Neural progenitor cell (in vitro differentiated cells): Measurements from ENCODE around the gene SUPT4H1.

Source experiments
- CTCF ChIP-seq: fragments of 200-600 bp; sonication (generic); IDR thresholded peaks from 2 replicates; pipeline ENCODE4 v1.5.1; 2017; ENCODE audit warnings: antibody characterized with exemption, mild to moderate bottlenecking
- EZH2 ChIP-seq: fragments of 200-600 bp; sonication (generic); IDR thresholded peaks from 2 replicates; pipeline ENCODE4 v1.6.1; 2017; ENCODE audit warnings: antibody characterized with exemption, mild to moderate bottlenecking, moderate library complexity
- EZH2phosphoT487 ChIP-seq: fragments of 200-600 bp; sonication (generic); IDR thresholded peaks from 2 replicates; pipeline ENCODE4 v1.6.1; 2017; ENCODE audit warnings: antibody characterized with exemption

- TF ChIP-seq CTCF (no peak), EZH2phosphoT487 (no peak), EZH2 (no peak)
Observed at GRCh38 chr17:58401287-58401686, 49.3 kb upstream of the SUPT4H1 start.
